ENCODE results near the gene PROCA1. TPM values are rescaled to one million over a fixed set of nuclear protein-coding genes. Genes with fewer than 3 reads are reported as not detected.
A peak's percentile ranks its signal among the peaks of the same experiment; 100 is the strongest.

PROCA1 gene
- total and polyA plus RNA-seq, 2 of the 13 experiments (the other 11 are each of a cell fraction or from before 2014, with no cell fraction given) = 0.73 to 1.5 TPM

GRCh38 chr17:28745786-28746411 is 34.2 kb upstream of the PROCA1 start (continued):
- TF ChIP-seq ZNF788 (CRISPR knock-in tag; IDR thresholded peaks at IDR 0.05; ENCODE audit: borderline replicate concordance) (0 out of 2 replicates have a peak, but pooled peaks have one; percentile 31), NRL (CRISPR knock-in tag; IDR thresholded peaks at IDR 0.05; ENCODE audit: borderline replicate concordance) (0 out of 2 replicates have a peak, but pooled peaks have one; percentile 42), ZNF205 (CRISPR knock-in tag; IDR thresholded peaks at IDR 0.05) (no peak), ZNF143 (CRISPR knock-in tag; IDR thresholded peaks at IDR 0.05) (no peak), HINFP (CRISPR knock-in tag; IDR thresholded peaks at IDR 0.05; ENCODE audit: low read depth) (no peak), NR1H2 (CRISPR knock-in tag; IDR thresholded peaks at IDR 0.05; ENCODE audit: borderline replicate concordance, low read depth) (no peak), MAFK (conservative IDR thresholded peaks at IDR 0.05 in 1 of 2, IDR thresholded peaks at IDR 0.05 in 1 of 2; ENCODE audit: low read length in 2 of 2) (peak; percentile 91 to 94), ZFP82 (CRISPR knock-in tag; IDR thresholded peaks at IDR 0.05; ENCODE audit: borderline replicate concordance) (no peak)

GRCh38 chr17:28744972-28745785 is 33.5 kb upstream of the PROCA1 start:
- Histone ChIP-seq H3K36me3 (replicated peaks in 1 of 2; ENCODE audit: control insufficient read depth in 1 of 2, insufficient read depth in 2 of 2, low read length in 2 of 2) (peaks cover 36 to 43% of the 10 kb centered on the region in 2 experiments), H3K4me2 (ENCODE audit: low read depth, low read length) (peak overlapping the region; percentile 98), H3K9me3 (ENCODE audit: low read length) (no peaks in the 10 kb centered on the region), H3K4me3 (replicated peaks in 1 of 3; ENCODE audit: insufficient read depth in 1 of 3, low read depth in 2 of 3, low read length in 3 of 3) (peak overlapping the region; percentile 72 to 93 (median 74)), H3K79me2 (ENCODE audit: insufficient read depth, low read length) (peaks cover 33% of the 10 kb centered on the region), H2AFZ (ENCODE audit: low read length) (no peak overlapping the region), H4K20me1 (ENCODE audit: insufficient read depth, low read length) (peaks cover 45% of the 10 kb centered on the region), H3K4me1 (ENCODE audit: insufficient read depth, low read length) (peaks cover 61% of the 10 kb centered on the region), H3K27ac (ENCODE audit: extremely low read length, insufficient read depth, low read length) (peak overlapping the region; percentile 95), H3K9ac (ENCODE audit: insufficient read depth, low read depth, low read length) (peak overlapping the region; percentile 98), H3K27me3 (ENCODE audit: control insufficient read depth in 1 of 2, insufficient read depth in 2 of 2, low read length in 2 of 2) (no peaks in the 10 kb centered on the region; a peak in 1 of 5 replicates)
- peak; percentile 90 for DNase-seq (ENCODE audit: low spot score)
- in situ Hi-C loops (cut with HindIII; ENCODE audit: extremely low pct_ligation_motif_present, low pct_unique_long_range_greater_than_20kb) = loop anchor here (25.0 kb wide), 1 partner anchor 367 kb away; no protein-coding TSS in a partner anchor
- ATAC-seq = peak; percentile 68
- no TSS peak for BruUV-seq (replicated peaks)
- FAIRE-seq = peak; percentile 8
- ChIA-PET POLR2A (interaction anchor here (0.8 to 12.3 kb wide), 18 partner anchors 9 to 207 kb away, joined by 3 to 590 read pairs (median 6); partner anchors contain the start of genes BLTP2, DHRS13, FAM222B and FLOT2), CTCF (ENCODE audit: low intra/inter-chr PET ratio, low total read pairs) (interaction anchor here (2.8 kb wide), 1 partner anchor 18 kb away, joined by 14 read pairs; the partner anchor contains the start of gene TLCD1)
- WGBS (ENCODE audit: low lambda C conversion rate) = 4% methylated on average over 8 of the region's 31 CpGs
- intact Hi-C loops (cut with micrococcal nuclease; ENCODE audit: unreplicated experiment) = loop anchor here (1.0 kb wide), 1 partner anchor 17 kb away; the partner anchor contains the start of gene NEK8
- TF ChIP-seq DR1 (CRISPR knock-in tag; IDR thresholded peaks at IDR 0.05) (peak; percentile 58; the same call in 1 of the 2 replicates), MXD3 (CRISPR knock-in tag; IDR thresholded peaks at IDR 0.05) (no peak), SKIL (CRISPR knock-in tag; IDR thresholded peaks at IDR 0.05; ENCODE audit: borderline replicate concordance) (peak; percentile 21; the same call in 1 of the 2 replicates), AKAP8 (CRISPR knock-in tag; IDR thresholded peaks at IDR 0.05) (no peak; the same call in 1 of the 2 replicates), SOX5 (CRISPR knock-in tag; IDR thresholded peaks at IDR 0.05; ENCODE audit: borderline replicate concordance) (peak; percentile 79; the same call in 1 of the 2 replicates)

Data from HepG2 (cell line).